HepG2 (cell line): Measurements from ENCODE around the gene AHCY.

Experiments
- BRCA1 ChIP-seq: sonication (generic); formaldehyde crosslinking; IDR thresholded peaks from 2 replicates; pipeline ENCODE4 v1.4.0; 2020; ENCODE audit warnings: missing genetic modification reagents
- CAMTA2 ChIP-seq: sonication (generic); formaldehyde crosslinking; IDR thresholded peaks from 2 replicates; pipeline ENCODE4 v1.4.0; 2020; ENCODE audit warnings: mild to moderate bottlenecking, missing genetic modification reagents, borderline replicate concordance
- HOXA7 ChIP-seq: sonication (generic); formaldehyde crosslinking; IDR thresholded peaks from 2 replicates; pipeline ENCODE4 v1.8.1; 2022; ENCODE audit warnings: mild to moderate bottlenecking, missing genetic modification reagents, moderate library complexity
- SYNCRIP ChIP-seq: fragments of 200-400 bp; formaldehyde crosslinking; IDR thresholded peaks from 2 replicates; pipeline ENCODE4 v1.6.1; 2018; ENCODE audit warnings: mild to moderate bottlenecking, low read depth, low read length; ENCODE audit not compliant: insufficient read depth
- ZNF550 ChIP-seq: sonication (generic); formaldehyde crosslinking; IDR thresholded peaks from 2 replicates; pipeline ENCODE4 v1.4.0; 2020; ENCODE audit warnings: mild to moderate bottlenecking, missing genetic modification reagents, borderline replicate concordance
- ZSCAN30 ChIP-seq: sonication (generic); formaldehyde crosslinking; IDR thresholded peaks from 2 replicates; pipeline ENCODE4 v1.5.0; 2020; ENCODE audit warnings: mild to moderate bottlenecking, missing genetic modification reagents
- TF ChIP-seq, protein P1 (sequence below): IDR thresholded peaks from 2 replicates; pipeline ENCODE4 v1.6.1; 2012; ENCODE audit warnings: inconsistent platforms
- TF ChIP-seq, protein P2 (sequence below): IDR thresholded peaks from 2 replicates; pipeline ENCODE4 v1.4.0; 2020; ENCODE audit warnings: mild to moderate bottlenecking, missing genetic modification reagents
- TF ChIP-seq, protein P3 (sequence below): sonication (generic); formaldehyde crosslinking; IDR thresholded peaks from 2 replicates; pipeline ENCODE4 v1.5.0; 2020; ENCODE audit warnings: mild to moderate bottlenecking, missing genetic modification reagents, moderate library complexity

DNA sequence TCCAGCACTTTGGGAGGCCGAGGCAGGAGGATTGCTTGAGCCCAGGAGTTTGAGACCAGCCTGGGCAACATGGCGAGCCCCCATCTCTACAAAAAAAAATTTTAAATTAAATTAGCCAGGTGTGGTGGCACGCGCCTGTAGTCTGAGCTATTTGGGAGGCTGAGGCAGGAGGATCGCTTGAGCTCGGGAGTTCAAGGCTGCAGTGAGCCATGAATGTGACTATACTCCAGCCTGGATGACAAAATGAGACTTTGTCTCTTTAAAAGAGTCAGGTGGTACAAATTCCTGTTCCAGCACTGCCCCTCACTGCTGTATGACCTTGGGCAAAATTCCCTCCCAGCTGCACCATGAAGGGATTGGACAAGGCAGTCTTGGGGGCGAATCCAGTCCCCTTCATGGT, 28.5 kb downstream of the AHCY start:
- no peak for TF ChIP-seq BRCA1 (CRISPR knock-in tag)
- TF ChIP-seq, protein P1, sequence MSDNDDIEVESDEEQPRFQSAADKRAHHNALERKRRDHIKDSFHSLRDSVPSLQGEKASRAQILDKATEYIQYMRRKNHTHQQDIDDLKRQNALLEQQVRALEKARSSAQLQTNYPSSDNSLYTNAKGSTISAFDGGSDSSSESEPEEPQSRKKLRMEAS: no peak
- TF ChIP-seq ZSCAN30 (CRISPR knock-in tag): no peak
- no peak for TF ChIP-seq ZNF550 (CRISPR knock-in tag)
- TF ChIP-seq CAMTA2 (CRISPR knock-in tag): no peak
- TF ChIP-seq, protein P2, sequence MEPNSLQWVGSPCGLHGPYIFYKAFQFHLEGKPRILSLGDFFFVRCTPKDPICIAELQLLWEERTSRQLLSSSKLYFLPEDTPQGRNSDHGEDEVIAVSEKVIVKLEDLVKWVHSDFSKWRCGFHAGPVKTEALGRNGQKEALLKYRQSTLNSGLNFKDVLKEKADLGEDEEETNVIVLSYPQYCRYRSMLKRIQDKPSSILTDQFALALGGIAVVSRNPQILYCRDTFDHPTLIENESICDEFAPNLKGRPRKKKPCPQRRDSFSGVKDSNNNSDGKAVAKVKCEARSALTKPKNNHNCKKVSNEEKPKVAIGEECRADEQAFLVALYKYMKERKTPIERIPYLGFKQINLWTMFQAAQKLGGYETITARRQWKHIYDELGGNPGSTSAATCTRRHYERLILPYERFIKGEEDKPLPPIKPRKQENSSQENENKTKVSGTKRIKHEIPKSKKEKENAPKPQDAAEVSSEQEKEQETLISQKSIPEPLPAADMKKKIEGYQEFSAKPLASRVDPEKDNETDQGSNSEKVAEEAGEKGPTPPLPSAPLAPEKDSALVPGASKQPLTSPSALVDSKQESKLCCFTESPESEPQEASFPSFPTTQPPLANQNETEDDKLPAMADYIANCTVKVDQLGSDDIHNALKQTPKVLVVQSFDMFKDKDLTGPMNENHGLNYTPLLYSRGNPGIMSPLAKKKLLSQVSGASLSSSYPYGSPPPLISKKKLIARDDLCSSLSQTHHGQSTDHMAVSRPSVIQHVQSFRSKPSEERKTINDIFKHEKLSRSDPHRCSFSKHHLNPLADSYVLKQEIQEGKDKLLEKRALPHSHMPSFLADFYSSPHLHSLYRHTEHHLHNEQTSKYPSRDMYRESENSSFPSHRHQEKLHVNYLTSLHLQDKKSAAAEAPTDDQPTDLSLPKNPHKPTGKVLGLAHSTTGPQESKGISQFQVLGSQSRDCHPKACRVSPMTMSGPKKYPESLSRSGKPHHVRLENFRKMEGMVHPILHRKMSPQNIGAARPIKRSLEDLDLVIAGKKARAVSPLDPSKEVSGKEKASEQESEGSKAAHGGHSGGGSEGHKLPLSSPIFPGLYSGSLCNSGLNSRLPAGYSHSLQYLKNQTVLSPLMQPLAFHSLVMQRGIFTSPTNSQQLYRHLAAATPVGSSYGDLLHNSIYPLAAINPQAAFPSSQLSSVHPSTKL (CRISPR knock-in tag): no peak
- no peak for TF ChIP-seq SYNCRIP
- TF ChIP-seq, protein P3, sequence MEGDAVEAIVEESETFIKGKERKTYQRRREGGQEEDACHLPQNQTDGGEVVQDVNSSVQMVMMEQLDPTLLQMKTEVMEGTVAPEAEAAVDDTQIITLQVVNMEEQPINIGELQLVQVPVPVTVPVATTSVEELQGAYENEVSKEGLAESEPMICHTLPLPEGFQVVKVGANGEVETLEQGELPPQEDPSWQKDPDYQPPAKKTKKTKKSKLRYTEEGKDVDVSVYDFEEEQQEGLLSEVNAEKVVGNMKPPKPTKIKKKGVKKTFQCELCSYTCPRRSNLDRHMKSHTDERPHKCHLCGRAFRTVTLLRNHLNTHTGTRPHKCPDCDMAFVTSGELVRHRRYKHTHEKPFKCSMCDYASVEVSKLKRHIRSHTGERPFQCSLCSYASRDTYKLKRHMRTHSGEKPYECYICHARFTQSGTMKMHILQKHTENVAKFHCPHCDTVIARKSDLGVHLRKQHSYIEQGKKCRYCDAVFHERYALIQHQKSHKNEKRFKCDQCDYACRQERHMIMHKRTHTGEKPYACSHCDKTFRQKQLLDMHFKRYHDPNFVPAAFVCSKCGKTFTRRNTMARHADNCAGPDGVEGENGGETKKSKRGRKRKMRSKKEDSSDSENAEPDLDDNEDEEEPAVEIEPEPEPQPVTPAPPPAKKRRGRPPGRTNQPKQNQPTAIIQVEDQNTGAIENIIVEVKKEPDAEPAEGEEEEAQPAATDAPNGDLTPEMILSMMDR (CRISPR knock-in tag): no peak
- TF ChIP-seq HOXA7 (CRISPR knock-in tag): no peak
